ENCODE results near the gene MYO16. TPM values are rescaled to one million over a fixed set of nuclear protein-coding genes. Genes with fewer than 3 reads are reported as not detected.

The MYO16 gene
- total RNA-seq, 4 donors from 2014 or later: 0.53 TPM; not detected in 3

- Histone ChIP-seq H3K27ac (no peak overlapping the region), H3K4me3 (no peak overlapping the region), H3K4me1 (no peaks in the 10 kb centered on the region), H3K27me3 (no peaks in the 10 kb centered on the region), H3K9me3 (no peaks in the 10 kb centered on the region), H3K36me3 (no peaks in the 10 kb centered on the region)
- DNase-seq: peak in 1 of 3 donors; percentile 50
- TF ChIP-seq POLR2A (IDR thresholded peaks at IDR 0.05): no peak
- no peak for TF ChIP-seq CTCF (IDR thresholded peaks at IDR 0.05)
Observed at GRCh38 chr13:108947551-108948030, 318.2 kb downstream of the MYO16 start.

GRCh38 chr13:108948251-108948671 lies 318.9 kb downstream of the MYO16 start:
- TF ChIP-seq POLR2A (IDR thresholded peaks at IDR 0.05) (no peak), CTCF (IDR thresholded peaks at IDR 0.05) (no peak)
- no peaks in the 10 kb centered on the region for H3K36me3 ChIP-seq
- H3K9me3 ChIP-seq: no peaks in the 10 kb centered on the region
- DNase-seq: no peak
- no peaks in the 10 kb centered on the region for H3K27me3 ChIP-seq
- H3K27ac ChIP-seq: no peak overlapping the region
- no peaks in the 10 kb centered on the region for H3K4me1 ChIP-seq
- no peak overlapping the region for H3K4me3 ChIP-seq

GRCh38 chr13:108950333-108951010 lies 321.1 kb downstream of the MYO16 start:
- Histone ChIP-seq H3K27ac (no peak overlapping the region), H3K4me3 (no peak overlapping the region), H3K36me3 (no peaks in the 10 kb centered on the region), H3K4me1 (no peaks in the 10 kb centered on the region), H3K9me3 (no peaks in the 10 kb centered on the region), H3K27me3 (no peaks in the 10 kb centered on the region)
- TF ChIP-seq POLR2A (IDR thresholded peaks at IDR 0.05): no peak
- TF ChIP-seq CTCF (IDR thresholded peaks at IDR 0.05): no peak
- DNase-seq: no peak

- no peak overlapping the region for H3K27ac ChIP-seq
- H3K27me3 ChIP-seq: no peaks in the 10 kb centered on the region
- no peak for TF ChIP-seq CTCF (IDR thresholded peaks at IDR 0.05)
- no peak for TF ChIP-seq POLR2A (IDR thresholded peaks at IDR 0.05)
Observed at GRCh38 chr13:108955741-108956140, 326.3 kb downstream of the MYO16 start.

GRCh38 chr13:108957369-108958012 lies 328.1 kb downstream of the MYO16 start:
- DNase-seq: no peak
- Histone ChIP-seq H3K27me3 (no peaks in the 10 kb centered on the region), H3K4me3 (no peak overlapping the region), H3K4me1 (no peaks in the 10 kb centered on the region), H3K9me3 (no peaks in the 10 kb centered on the region), H3K27ac (no peak overlapping the region), H3K36me3 (no peaks in the 10 kb centered on the region)
- TF ChIP-seq POLR2A (IDR thresholded peaks at IDR 0.05): no peak
- TF ChIP-seq CTCF (IDR thresholded peaks at IDR 0.05): no peak

More at GRCh38 chr13:108955741-108956140, 326.3 kb downstream of the MYO16 start:
- no peak for DNase-seq
- Histone ChIP-seq H3K4me3 (no peak overlapping the region), H3K9me3 (no peaks in the 10 kb centered on the region), H3K36me3 (no peaks in the 10 kb centered on the region), H3K4me1 (no peaks in the 10 kb centered on the region)
